Caco-2 (cell line): Measurements from ENCODE around the gene CUTC. TPM values are rescaled to one million over a fixed set of nuclear protein-coding genes. Genes with fewer than 3 reads are reported as not detected.

Source experiments
- BruUV-seq: library from RNA; stranded (reverse); fragments of 400-500 nt; replicated peaks from 2 replicates; lab custom pipeline; 2021; lab: Mats Ljungman, UMichigan
- CTCF ChIA-PET: fragments of 300-600 bp; sonication (Branson Sonifier 250); formaldehyde crosslinking; loops from one replicate; lab custom pipeline; 2022; ENCODE audit warnings: antibody characterized with exemption; lab: Charles Lee
- POLR2A ChIA-PET: fragments of 300-600 bp; sonication (Branson Sonifier 250); formaldehyde crosslinking; loops from one replicate; lab custom pipeline; 2022; ENCODE audit warnings: antibody characterized with exemption; lab: Charles Lee
- DNase-seq, 2 experiments: peaks; one replicate each; pipeline versions ENCODE4 v3.0.0 to v3.0.0-alpha.2; 2020 to 2022
- H3K27me3 ChIP-seq: replicated peaks from 2 replicates; pipeline ENCODE4 v1.6.0; 2011; ENCODE audit warnings: low read length; ENCODE audit not compliant: control insufficient read depth, insufficient read depth
- H3K36me3 ChIP-seq: 2 replicates; pipeline ENCODE4 v1.5.1; 2011; ENCODE audit warnings: low read length; ENCODE audit not compliant: control insufficient read depth, insufficient read depth
- H3K4me1 ChIP-seq: fragments of 250-450 bp; sonication (Bioruptor Pico); 2 replicates; pipeline ENCODE4 v1.5.1; 2020; ENCODE audit warnings: mild to moderate bottlenecking
- H3K4me3 ChIP-seq: 2 replicates; pipeline ENCODE4 v1.5.1; 2011; ENCODE audit warnings: low read depth, mild to moderate bottlenecking, control low read depth, low read length
- H3K9me3 ChIP-seq: fragments of 250-450 bp; sonication (Bioruptor Pico); 2 replicates; pipeline ENCODE4 v1.5.1; 2020; ENCODE audit warnings: mild to moderate bottlenecking, moderate library complexity
- H3K27ac Mint-ChIP-seq: one replicate; pipeline ENCODE4 v1.8.0; 2022; ENCODE audit warnings: mixed read lengths; ENCODE audit not compliant: unreplicated experiment
- H3K27me3 Mint-ChIP-seq: one replicate; pipeline ENCODE4 v1.8.0; 2022; ENCODE audit warnings: mixed read lengths; ENCODE audit not compliant: insufficient read depth, unreplicated experiment
- H3K36me3 Mint-ChIP-seq: one replicate; pipeline ENCODE4 v1.8.0; 2022; ENCODE audit warnings: mild to moderate bottlenecking, mixed read lengths; ENCODE audit not compliant: insufficient read depth, unreplicated experiment
- H3K4me1 Mint-ChIP-seq: one replicate; pipeline ENCODE4 v1.8.0; 2022; ENCODE audit warnings: low read depth, mixed read lengths; ENCODE audit not compliant: unreplicated experiment
- H3K4me3 Mint-ChIP-seq: one replicate; pipeline ENCODE4 v1.8.0; 2022; ENCODE audit warnings: mild to moderate bottlenecking, moderate library complexity, mixed read lengths; ENCODE audit not compliant: unreplicated experiment
- H3K9me3 Mint-ChIP-seq: one replicate; pipeline ENCODE4 v1.8.0; 2022; ENCODE audit warnings: mixed read lengths; ENCODE audit not compliant: unreplicated experiment
- intact Hi-C: fragments of 100-400 bp; cut with micrococcal nuclease; formaldehyde crosslinking; loops from one replicate; pipeline ENCODE4 v1.10.0; 2022; ENCODE audit not compliant: unreplicated experiment
- total RNA-seq: library from RNA; stranded (reverse); gene quantifications from 2 replicates; pipeline ENCODE4 v1.2.3, GENCODE V29; 2022
- TF ChIP-seq, protein P1 (sequence below), 2 experiments: fragments of 200-600 bp in 1 of 2; IDR thresholded peaks; 1 replicate in 1 of 2; 2 replicates in 1 of 2; pipeline versions ENCODE4 v1.5.1 to v1.8.0; 2011 to 2022; ENCODE audit warnings: antibody characterized with exemption in 1 of 2, control low read depth in 1 of 2, inconsistent platforms in 1 of 2, low read depth in 1 of 2, low read length in 1 of 2, mild to moderate bottlenecking in 1 of 2, moderate library complexity in 1 of 2; ENCODE audit not compliant: insufficient read depth in 1 of 2, severe bottlenecking in 1 of 2, unreplicated experiment in 1 of 2

Gene CUTC
- total RNA-seq, 1 experiment from 2014 or later: 30.1 TPM

DNA sequence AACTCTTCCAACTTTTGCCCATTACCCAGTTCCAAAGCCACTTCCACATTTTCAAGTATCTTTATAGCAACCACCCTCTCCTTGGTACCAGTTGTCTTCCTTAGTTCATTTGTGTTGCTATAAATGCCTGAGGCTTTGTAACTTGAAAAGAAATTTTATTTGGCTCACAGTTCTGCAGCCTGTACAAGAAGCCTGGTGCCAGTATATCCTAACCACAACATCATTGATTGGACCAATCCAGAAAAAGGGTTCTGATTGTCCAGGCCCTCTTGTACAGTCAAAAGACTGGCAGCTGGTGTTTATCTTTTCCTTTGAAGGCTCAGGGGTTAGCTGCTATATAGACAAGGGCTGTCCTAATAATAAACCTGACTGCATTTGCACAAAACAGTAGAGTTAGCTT lies 29.3 kb downstream of the CUTC start:
- no peak overlapping the region for H3K27ac Mint-ChIP-seq
- H3K9me3 Mint-ChIP-seq: no peaks in the 10 kb centered on the region
- CTCF ChIA-PET: interaction anchor here (0.5 kb wide), 1 partner anchor 29 kb away, joined by 7 read pairs; the partner anchor contains the start of genes COX15 and CUTC
- BruUV-seq: no TSS peak
- TF ChIP-seq, protein P1, sequence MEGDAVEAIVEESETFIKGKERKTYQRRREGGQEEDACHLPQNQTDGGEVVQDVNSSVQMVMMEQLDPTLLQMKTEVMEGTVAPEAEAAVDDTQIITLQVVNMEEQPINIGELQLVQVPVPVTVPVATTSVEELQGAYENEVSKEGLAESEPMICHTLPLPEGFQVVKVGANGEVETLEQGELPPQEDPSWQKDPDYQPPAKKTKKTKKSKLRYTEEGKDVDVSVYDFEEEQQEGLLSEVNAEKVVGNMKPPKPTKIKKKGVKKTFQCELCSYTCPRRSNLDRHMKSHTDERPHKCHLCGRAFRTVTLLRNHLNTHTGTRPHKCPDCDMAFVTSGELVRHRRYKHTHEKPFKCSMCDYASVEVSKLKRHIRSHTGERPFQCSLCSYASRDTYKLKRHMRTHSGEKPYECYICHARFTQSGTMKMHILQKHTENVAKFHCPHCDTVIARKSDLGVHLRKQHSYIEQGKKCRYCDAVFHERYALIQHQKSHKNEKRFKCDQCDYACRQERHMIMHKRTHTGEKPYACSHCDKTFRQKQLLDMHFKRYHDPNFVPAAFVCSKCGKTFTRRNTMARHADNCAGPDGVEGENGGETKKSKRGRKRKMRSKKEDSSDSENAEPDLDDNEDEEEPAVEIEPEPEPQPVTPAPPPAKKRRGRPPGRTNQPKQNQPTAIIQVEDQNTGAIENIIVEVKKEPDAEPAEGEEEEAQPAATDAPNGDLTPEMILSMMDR (IDR thresholded peaks at IDR 0.05; ENCODE audit: insufficient read depth in 1 of 2, low read depth in 1 of 2, low read length in 1 of 2, severe bottlenecking in 1 of 2, unreplicated experiment in 1 of 2): no peak
- Histone ChIP-seq H3K9me3 (no peaks in the 10 kb centered on the region; the same call in 1 of the 2 replicates), H3K4me3 (no peak overlapping the region), H3K36me3 (peaks cover 1% of the 10 kb centered on the region; the same call in 1 of the 2 replicates), H3K4me1 (no peaks in the 10 kb centered on the region), H3K27me3 (no peaks in the 10 kb centered on the region)
- no peaks in the 10 kb centered on the region for H3K27me3 Mint-ChIP-seq
- peaks cover 44% of the 10 kb centered on the region for H3K36me3 Mint-ChIP-seq
- no peak overlapping the region for H3K4me3 Mint-ChIP-seq
- no peak for DNase-seq
- peaks cover 7% of the 10 kb centered on the region for H3K4me1 Mint-ChIP-seq
- POLR2A ChIA-PET: no interaction called here
- intact Hi-C loops: no loop called here

DNA sequence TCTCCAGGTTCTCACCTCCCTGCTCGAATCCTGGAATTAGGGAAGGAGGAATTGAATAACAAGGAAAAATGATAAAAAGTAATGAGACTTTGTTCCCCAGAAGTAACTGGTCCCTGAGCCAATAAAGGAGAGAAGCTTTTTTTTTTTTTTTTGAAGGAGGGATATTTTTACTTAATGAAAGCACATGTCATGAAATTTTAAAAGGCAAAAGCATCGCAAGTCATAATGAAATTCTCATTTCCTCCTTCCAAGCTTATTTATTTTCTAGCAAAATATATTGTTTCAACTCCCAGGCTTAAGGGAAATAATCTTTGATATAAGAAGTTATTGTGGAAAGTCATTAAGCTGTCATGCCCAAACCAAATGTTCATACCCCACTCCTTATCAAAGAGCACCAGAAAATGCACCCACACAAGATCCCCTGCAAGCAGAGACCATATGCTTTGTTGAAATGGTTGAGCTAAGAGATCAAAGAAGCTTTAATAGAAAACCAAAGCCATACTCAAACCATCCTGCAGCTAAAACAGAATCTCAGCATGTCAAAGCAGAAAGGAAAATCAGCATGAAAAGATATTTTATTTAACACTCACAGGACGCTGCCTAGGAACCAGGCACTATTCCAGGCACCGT lies 33.8 kb downstream of the CUTC start:
- no peaks in the 10 kb centered on the region for H3K9me3 Mint-ChIP-seq
- H3K36me3 Mint-ChIP-seq: peaks cover 7% of the 10 kb centered on the region
- no TSS peak for BruUV-seq
- no peak overlapping the region for H3K27ac Mint-ChIP-seq
- H3K27me3 ChIP-seq: no peaks in the 10 kb centered on the region
- intact Hi-C loops: no loop called here
- H3K9me3 ChIP-seq: no peaks in the 10 kb centered on the region; the same call in 1 of the 2 replicates
- no peak for DNase-seq
- CTCF ChIA-PET: no interaction called here
- no peak overlapping the region for H3K4me3 ChIP-seq
- POLR2A ChIA-PET: no interaction called here
- peaks cover 19% of the 10 kb centered on the region for H3K4me1 ChIP-seq
- no peak overlapping the region for H3K4me3 Mint-ChIP-seq
- H3K4me1 Mint-ChIP-seq: peaks cover 16% of the 10 kb centered on the region
- no peaks in the 10 kb centered on the region for H3K27me3 Mint-ChIP-seq
- TF ChIP-seq, protein P1 (IDR thresholded peaks at IDR 0.05; ENCODE audit: insufficient read depth in 1 of 2, low read depth in 1 of 2, low read length in 1 of 2, severe bottlenecking in 1 of 2, unreplicated experiment in 1 of 2): no peak
- H3K36me3 ChIP-seq: no peaks in the 10 kb centered on the region

DNA sequence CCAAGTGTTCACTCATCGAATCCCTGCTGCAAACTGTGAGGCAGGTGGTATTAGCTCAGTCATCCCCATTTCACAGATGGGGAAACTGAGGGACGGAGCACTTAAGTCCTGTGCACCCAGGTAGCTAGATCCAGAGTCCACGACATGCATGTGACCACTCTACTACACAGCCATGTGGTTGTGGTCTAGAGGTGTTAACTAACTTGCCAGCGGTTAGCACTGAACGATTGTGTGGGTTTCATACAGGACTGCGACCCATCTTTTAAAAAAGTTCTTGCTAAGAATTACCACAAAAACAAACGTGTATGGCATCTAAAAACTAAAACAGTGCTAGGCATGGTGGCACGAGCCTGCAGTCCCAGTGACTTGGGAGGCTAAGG lies 34.3 kb downstream of the CUTC start:
- H3K4me3 ChIP-seq: no peak overlapping the region
- Mint-ChIP-seq H3K4me3 (no peak overlapping the region), H3K4me1 (peaks cover 12% of the 10 kb centered on the region), H3K9me3 (no peaks in the 10 kb centered on the region), H3K27ac (no peak overlapping the region), H3K36me3 (peaks cover 2% of the 10 kb centered on the region), H3K27me3 (no peaks in the 10 kb centered on the region)
- BruUV-seq: no TSS peak
- ChIA-PET POLR2A (no interaction called here), CTCF (no interaction called here)
- intact Hi-C loops: no loop called here
- H3K36me3 ChIP-seq: no peaks in the 10 kb centered on the region
- H3K9me3 ChIP-seq: no peaks in the 10 kb centered on the region; the same call in 1 of the 2 replicates
- DNase-seq: no peak
- no peaks in the 10 kb centered on the region for H3K27me3 ChIP-seq
- TF ChIP-seq, protein P1 (IDR thresholded peaks at IDR 0.05; ENCODE audit: insufficient read depth in 1 of 2, low read depth in 1 of 2, low read length in 1 of 2, severe bottlenecking in 1 of 2, unreplicated experiment in 1 of 2): no peak
- peaks cover 24% of the 10 kb centered on the region for H3K4me1 ChIP-seq
